ENCODE measurements around the gene SLC12A8. TPM values are rescaled to one million over a fixed set of nuclear protein-coding genes. Genes with fewer than 3 reads are reported as not detected.

Gene SLC12A8
- 1.1 and 1.2 TPM in 2 replicates for total RNA-seq

- Mint-ChIP-seq H3K9me3 (no peaks in the 10 kb centered on the region), H3K27ac (no peak within 1 kb of the TSS), H3K36me3 (ENCODE audit: low read depth) (no peaks in the 10 kb centered on the region), H3K27me3 (peaks cover 57% of the 10 kb centered on the region), H3K4me1 (peaks cover 17% of the 10 kb centered on the region), H3K4me3 (peak within 1 kb of the TSS; percentile 33)
- intact Hi-C loops (cut with micrococcal nuclease), result no loop called here
- peak; percentile 59 for DNase-seq
These were observed at the start of gene SLC12A8 for GRCh38 chr3:125212509-125213363. Gene SLC12A8, minus strand, starts transcription at chr3:125212748. Its CDS starts 1,399 bp downstream, at chr3:125211349.

GRCh38 chr3:125262161-125262560, 49.6 kb upstream of the SLC12A8 start:
- intact Hi-C loops (cut with micrococcal nuclease), result no loop called here
- peaks cover 36% of the 10 kb centered on the region for H3K36me3 Mint-ChIP-seq (ENCODE audit: low read depth)
- H3K9me3 Mint-ChIP-seq, result peaks cover 6% of the 10 kb centered on the region
- H3K4me3 Mint-ChIP-seq, result no peak overlapping the region
- peaks cover 12% of the 10 kb centered on the region for H3K4me1 Mint-ChIP-seq
- no peak overlapping the region for H3K27ac Mint-ChIP-seq
- DNase-seq, result no peak
- H3K27me3 Mint-ChIP-seq, result no peaks in the 10 kb centered on the region

GRCh38 chr3:125261031-125261430, 48.5 kb upstream of the SLC12A8 start:
- Mint-ChIP-seq H3K27ac (no peak overlapping the region), H3K4me1 (peaks cover 3% of the 10 kb centered on the region), H3K9me3 (peaks cover 5% of the 10 kb centered on the region), H3K36me3 (ENCODE audit: low read depth) (peaks cover 34% of the 10 kb centered on the region), H3K27me3 (no peaks in the 10 kb centered on the region), H3K4me3 (no peak overlapping the region)
- intact Hi-C loops (cut with micrococcal nuclease), result no loop called here
- DNase-seq, result no peak

GRCh38 chr3:125260158-125260557, 47.6 kb upstream of the SLC12A8 start:
- no peaks in the 10 kb centered on the region for H3K27me3 Mint-ChIP-seq
- no peak overlapping the region for H3K4me3 Mint-ChIP-seq
- peaks cover 33% of the 10 kb centered on the region for H3K36me3 Mint-ChIP-seq (ENCODE audit: low read depth)
- intact Hi-C loops (cut with micrococcal nuclease), result no loop called here
- H3K27ac Mint-ChIP-seq, result no peak overlapping the region
- no peak for DNase-seq
- peaks cover 3% of the 10 kb centered on the region for H3K4me1 Mint-ChIP-seq
- H3K9me3 Mint-ChIP-seq, result peaks cover 5% of the 10 kb centered on the region

- Mint-ChIP-seq H3K36me3 (ENCODE audit: low read depth) (peaks cover 31% of the 10 kb centered on the region), H3K4me1 (peaks cover 3% of the 10 kb centered on the region), H3K9me3 (peaks cover 5% of the 10 kb centered on the region), H3K4me3 (no peak overlapping the region), H3K27me3 (no peaks in the 10 kb centered on the region), H3K27ac (no peak overlapping the region)
- intact Hi-C loops (cut with micrococcal nuclease), result no loop called here
- no peak for DNase-seq
These were observed 45.0 kb upstream of the SLC12A8 start for GRCh38 chr3:125257536-125257935.

GRCh38 chr3:125256675-125257074, 44.1 kb upstream of the SLC12A8 start:
- Mint-ChIP-seq H3K4me1 (peaks cover 3% of the 10 kb centered on the region), H3K4me3 (no peak overlapping the region), H3K9me3 (peaks cover 5% of the 10 kb centered on the region), H3K27ac (no peak overlapping the region), H3K36me3 (ENCODE audit: low read depth) (peaks cover 35% of the 10 kb centered on the region), H3K27me3 (no peaks in the 10 kb centered on the region)
- DNase-seq, result no peak
- intact Hi-C loops (cut with micrococcal nuclease), result no loop called here

GRCh38 chr3:125250973-125251372, 38.4 kb upstream of the SLC12A8 start:
- intact Hi-C loops (cut with micrococcal nuclease), result no loop called here

GRCh38 chr3:125246237-125246636, 33.7 kb upstream of the SLC12A8 start:
- H3K4me1 Mint-ChIP-seq, result no peaks in the 10 kb centered on the region
- peaks cover 23% of the 10 kb centered on the region for H3K36me3 Mint-ChIP-seq (ENCODE audit: low read depth)
- no peaks in the 10 kb centered on the region for H3K9me3 Mint-ChIP-seq
- intact Hi-C loops (cut with micrococcal nuclease), result no loop called here
- H3K27me3 Mint-ChIP-seq, result no peaks in the 10 kb centered on the region
- no peak overlapping the region for H3K27ac Mint-ChIP-seq
- no peak overlapping the region for H3K4me3 Mint-ChIP-seq
- no peak for DNase-seq

More at GRCh38 chr3:125250973-125251372, 38.4 kb upstream of the SLC12A8 start:
- H3K36me3 Mint-ChIP-seq (ENCODE audit: low read depth), result peaks cover 21% of the 10 kb centered on the region
- no peak overlapping the region for H3K4me3 Mint-ChIP-seq
- H3K4me1 Mint-ChIP-seq, result no peaks in the 10 kb centered on the region
- no peak overlapping the region for H3K27ac Mint-ChIP-seq
- DNase-seq, result no peak
- H3K9me3 Mint-ChIP-seq, result no peaks in the 10 kb centered on the region
- H3K27me3 Mint-ChIP-seq, result no peaks in the 10 kb centered on the region

GRCh38 chr3:125245521-125245920, 33.0 kb upstream of the SLC12A8 start:
- Mint-ChIP-seq H3K4me3 (no peak overlapping the region), H3K27me3 (no peaks in the 10 kb centered on the region), H3K27ac (no peak overlapping the region), H3K36me3 (ENCODE audit: low read depth) (peaks cover 24% of the 10 kb centered on the region), H3K4me1 (peaks cover 2% of the 10 kb centered on the region), H3K9me3 (no peaks in the 10 kb centered on the region)
- DNase-seq, result no peak
- intact Hi-C loops (cut with micrococcal nuclease), result no loop called here

GRCh38 chr3:125240496-125240895, 27.9 kb upstream of the SLC12A8 start:
- H3K27ac Mint-ChIP-seq, result no peak overlapping the region
- peaks cover 2% of the 10 kb centered on the region for H3K4me1 Mint-ChIP-seq
- intact Hi-C loops (cut with micrococcal nuclease), result no loop called here
- DNase-seq, result no peak
- peaks cover 30% of the 10 kb centered on the region for H3K36me3 Mint-ChIP-seq (ENCODE audit: low read depth)
- H3K4me3 Mint-ChIP-seq, result no peak overlapping the region
- no peaks in the 10 kb centered on the region for H3K27me3 Mint-ChIP-seq
- H3K9me3 Mint-ChIP-seq, result no peaks in the 10 kb centered on the region

- Mint-ChIP-seq H3K27ac (no peak overlapping the region), H3K4me1 (peaks cover 2% of the 10 kb centered on the region), H3K4me3 (no peak overlapping the region), H3K36me3 (ENCODE audit: low read depth) (peaks cover 30% of the 10 kb centered on the region), H3K27me3 (no peaks in the 10 kb centered on the region), H3K9me3 (no peaks in the 10 kb centered on the region)
- no peak for DNase-seq
- intact Hi-C loops (cut with micrococcal nuclease), result no loop called here
These were observed 26.7 kb upstream of the SLC12A8 start for GRCh38 chr3:125239266-125239665.

GRCh38 chr3:125238759-125239158, 26.2 kb upstream of the SLC12A8 start:
- Mint-ChIP-seq H3K4me1 (peaks cover 2% of the 10 kb centered on the region), H3K27me3 (no peaks in the 10 kb centered on the region), H3K27ac (no peak overlapping the region), H3K36me3 (ENCODE audit: low read depth) (peaks cover 31% of the 10 kb centered on the region), H3K4me3 (no peak overlapping the region), H3K9me3 (no peaks in the 10 kb centered on the region)
- intact Hi-C loops (cut with micrococcal nuclease), result no loop called here
- no peak for DNase-seq

- no peaks in the 10 kb centered on the region for H3K9me3 Mint-ChIP-seq
- no peaks in the 10 kb centered on the region for H3K27me3 Mint-ChIP-seq
- H3K4me3 Mint-ChIP-seq, result no peak overlapping the region
- intact Hi-C loops (cut with micrococcal nuclease), result no loop called here
- no peak for DNase-seq
- peaks cover 7% of the 10 kb centered on the region for H3K4me1 Mint-ChIP-seq
- peaks cover 46% of the 10 kb centered on the region for H3K36me3 Mint-ChIP-seq (ENCODE audit: low read depth)
- H3K27ac Mint-ChIP-seq, result no peak overlapping the region
These were observed 23.9 kb upstream of the SLC12A8 start for GRCh38 chr3:125236331-125236903.

- H3K4me3 Mint-ChIP-seq, result no peak overlapping the region
- no peaks in the 10 kb centered on the region for H3K9me3 Mint-ChIP-seq
- intact Hi-C loops (cut with micrococcal nuclease), result loop anchor here (5.0 kb wide), 2 partner anchors 93 to 142 kb away; partner anchors contain the start of gene ZNF148
- peaks cover 49% of the 10 kb centered on the region for H3K36me3 Mint-ChIP-seq (ENCODE audit: low read depth)
- no peaks in the 10 kb centered on the region for H3K27me3 Mint-ChIP-seq
- H3K4me1 Mint-ChIP-seq, result peaks cover 5% of the 10 kb centered on the region
- no peak for DNase-seq
- no peak overlapping the region for H3K27ac Mint-ChIP-seq
These were observed 22.3 kb upstream of the SLC12A8 start for GRCh38 chr3:125234831-125235230.
